HepG2 (cell line): ENCODE results near the gene PPP4C. TPM values are rescaled to one million over a fixed set of nuclear protein-coding genes. Genes with fewer than 3 reads are reported as not detected.
A peak's percentile ranks its signal among the peaks of the same experiment; 100 is the strongest.

Experiments
- E2F5 ChIP-seq: sonication (generic); formaldehyde crosslinking; conservative IDR thresholded peaks from 2 replicates; pipeline ENCODE4 v1.4.0; 2020; ENCODE audit warnings: missing genetic modification reagents
- MAX ChIP-seq: IDR thresholded peaks from 2 replicates; pipeline ENCODE4 v1.6.1; 2012; ENCODE audit warnings: inconsistent platforms
- MNT ChIP-seq: fragments of 450-650 bp; IDR thresholded peaks from 2 replicates; pipeline ENCODE4 v1.6.1; 2016
- MTA1 ChIP-seq: sonication (generic); formaldehyde crosslinking; IDR thresholded peaks from 2 replicates; pipeline ENCODE4 v1.4.0; 2020; ENCODE audit warnings: missing genetic modification reagents, mild to moderate bottlenecking, borderline replicate concordance
- REST ChIP-seq, 2 experiments: IDR thresholded peaks; 2 replicates each; pipeline ENCODE4 v1.6.1; 2011 to 2012; ENCODE audit warnings: low read length in 2 of 2, borderline replicate concordance in 1 of 2, low read depth in 1 of 2, mild to moderate bottlenecking in 1 of 2, moderate library complexity in 1 of 2
- TEF ChIP-seq: sonication (generic); formaldehyde crosslinking; IDR thresholded peaks from 2 replicates; pipeline ENCODE4 v1.5.0; 2020; ENCODE audit warnings: missing genetic modification reagents
- ZHX2 ChIP-seq, 2 experiments: sonication (generic) in 1 of 2; formaldehyde crosslinking in 1 of 2; IDR thresholded peaks; 2 replicates each; pipeline versions ENCODE4 v1.6.1 to v1.9.0; 2014 to 2022; ENCODE audit warnings: antibody characterized with exemption in 1 of 2, borderline replicate concordance in 1 of 2, inconsistent platforms in 1 of 2, low read depth in 1 of 2, missing genetic modification reagents in 1 of 2
- ZNF3 ChIP-seq: IDR thresholded peaks from 2 replicates; pipeline ENCODE4 v1.7.0; 2017; ENCODE audit warnings: inconsistent platforms
- ZNF512 ChIP-seq: sonication (generic); formaldehyde crosslinking; IDR thresholded peaks from 2 replicates; pipeline ENCODE4 v1.4.0; 2020; ENCODE audit warnings: mild to moderate bottlenecking, missing genetic modification reagents
- ZNF570 ChIP-seq: sonication (generic); formaldehyde crosslinking; IDR thresholded peaks from 2 replicates; pipeline ENCODE4 v1.4.0; 2020; ENCODE audit warnings: mild to moderate bottlenecking, missing genetic modification reagents, borderline replicate concordance
- polyA plus RNA-seq, 8 experiments: library from polyadenylated mRNA; depleted of rRNA in 3 of 8; stranded (reverse) in 7 of 8; unstranded in 1 of 8; fragments of >200 nt; fragmentation: Illumina TruSeq in 4 of 8; extraction: Trizol in 4 of 8; gene quantifications; 2 replicates each; pipeline versions ENCODE4 v1.2.1 to v1.2.3, GENCODE V29; 2011 to 2016; ENCODE audit warnings: low read depth in 4 of 8, missing spikeins in 1 of 8, mixed read lengths in 1 of 8; ENCODE audit not compliant: insufficient read depth in 1 of 8
- total RNA-seq, 5 experiments: library from RNA; depleted of rRNA; stranded (reverse); fragments of >200 nt; fragmentation: Illumina TruSeq; extraction: Trizol; gene quantifications; 2 replicates each; pipeline ENCODE4 v1.2.3, GENCODE V29; 2016; ENCODE audit warnings: low read depth in 1 of 5

The PPP4C gene
- total and polyA plus RNA-seq, 2 of the 13 experiments (the other 11 are each of a cell fraction or from before 2014, with no cell fraction given) = 176 to 220 TPM

- TF ChIP-seq E2F5 (CRISPR knock-in tag) = peak; percentile 99
- peak; percentile 85; the same call in 1 of the 2 replicates for TF ChIP-seq ZNF570 (CRISPR knock-in tag)
- no peak for TF ChIP-seq ZNF512 (CRISPR knock-in tag)
- no peak for TF ChIP-seq TEF (CRISPR knock-in tag)
- peak; percentile 72; the same call in 1 of the 2 replicates for TF ChIP-seq ZHX2 (IDR thresholded peaks at IDR 0.05; ENCODE audit: low read depth)
- TF ChIP-seq ZHX2 (CRISPR knock-in tag; IDR thresholded peaks at IDR 0.05; ENCODE audit: borderline replicate concordance) = peak; percentile 69; the same call in 1 of the 2 replicates
- peak in 1 of 2 experiments; percentile 58; a peak in 1 of 4 replicates for TF ChIP-seq REST (IDR thresholded peaks at IDR 0.05; ENCODE audit: borderline replicate concordance in 1 of 2, low read depth in 1 of 2, low read length in 2 of 2)
- peak; percentile 33; the same call in 1 of the 2 replicates for TF ChIP-seq MTA1 (CRISPR knock-in tag)
- TF ChIP-seq MNT = 0 out of 2 replicates have a peak, but pooled peaks have one; percentile 20
- TF ChIP-seq ZNF3 (CRISPR knock-in tag) = no peak
- TF ChIP-seq MAX = peak; percentile 100
Observed at GRCh38 chr16:30052671-30053372, 23.0 kb upstream of the PPP4C start (continued).
